WTC11 (cell line): Measurements from ENCODE around the gene FAM216A. TPM values are rescaled to one million over a fixed set of nuclear protein-coding genes. Genes with fewer than 3 reads are reported as not detected.
"Not testable (repeated sequence)": the region's sequence is repeated elsewhere in the genome, so short reads cannot be mapped to it uniquely, and the experiment has no call there.

Source experiments
- ATAC-seq: fragments of 200-7000 bp; cut with Tn5 transposase; 2 replicates; pipeline ENCODE4 v1.10.0; 2021; ENCODE audit warnings: mild to moderate bottlenecking, moderate library complexity
- CTCF ChIA-PET: fragments of 300-600 bp; sonication (Branson Sonifier 250); formaldehyde crosslinking; loops from one replicate; lab custom pipeline; 2021; ENCODE audit warnings: antibody characterized with exemption; lab: Charles Lee
- POLR2A ChIA-PET: fragments of 350-600 bp; sonication (Branson Sonifier 250); formaldehyde crosslinking; loops from one replicate; lab custom pipeline; 2021; ENCODE audit warnings: antibody characterized with exemption; lab: Charles Lee
- DNase-seq: peaks from one replicate; pipeline ENCODE4 v3.0.0; 2021; ENCODE audit warnings: low spot score
- H3K27ac Mint-ChIP-seq: 2 replicates; pipeline ENCODE4 v1.8.0; 2021; ENCODE audit warnings: mixed read lengths
- H3K27me3 Mint-ChIP-seq: 2 replicates; pipeline ENCODE4 v1.8.0; 2021; ENCODE audit warnings: low read depth, mild to moderate bottlenecking, moderate library complexity, mixed read lengths
- H3K36me3 Mint-ChIP-seq: 2 replicates; pipeline ENCODE4 v1.8.0; 2021; ENCODE audit warnings: mixed read lengths
- H3K4me1 Mint-ChIP-seq: 2 replicates; pipeline ENCODE4 v1.8.0; 2022; ENCODE audit warnings: mixed read lengths
- H3K4me3 Mint-ChIP-seq: 2 replicates; pipeline ENCODE4 v1.8.0; 2021; ENCODE audit warnings: mild to moderate bottlenecking, moderate library complexity, mixed read lengths
- H3K9me3 Mint-ChIP-seq: 2 replicates; pipeline ENCODE4 v1.8.0; 2021; ENCODE audit warnings: mixed read lengths
- CREM ChIP-seq: sonication (generic); formaldehyde crosslinking; IDR thresholded peaks from 2 replicates; pipeline ENCODE4 v1.8.1; 2022; ENCODE audit warnings: mild to moderate bottlenecking, missing genetic modification reagents, moderate library complexity
- ELF4 ChIP-seq: sonication (generic); formaldehyde crosslinking; IDR thresholded peaks from 2 replicates; pipeline ENCODE4 v1.8.1; 2022; ENCODE audit warnings: low read depth, mild to moderate bottlenecking, moderate library complexity, missing genetic modification reagents
- EMX1 ChIP-seq: fragments of 250-450 bp; sonication (Bioruptor Pico); IDR thresholded peaks from 2 replicates; pipeline ENCODE4 v1.8.0; 2021; ENCODE audit warnings: mild to moderate bottlenecking
- ETV6 ChIP-seq: sonication (generic); formaldehyde crosslinking; IDR thresholded peaks from 2 replicates; pipeline ENCODE4 v1.8.1; 2022; ENCODE audit warnings: mild to moderate bottlenecking, missing genetic modification reagents
- GABPB1 ChIP-seq: sonication (generic); formaldehyde crosslinking; IDR thresholded peaks from 2 replicates; pipeline ENCODE4 v1.8.1; 2023; ENCODE audit warnings: mild to moderate bottlenecking, missing genetic modification reagents
- GRHL2 ChIP-seq: fragments of 250-450 bp; sonication (Bioruptor Pico); IDR thresholded peaks from 2 replicates; pipeline ENCODE4 v1.8.0; 2022; ENCODE audit warnings: mild to moderate bottlenecking, moderate library complexity; ENCODE audit not compliant: insufficient replicate concordance, severe bottlenecking
- GTF2I ChIP-seq: fragments of 250-450 bp; sonication (Bioruptor Pico); conservative IDR thresholded peaks from 2 replicates; pipeline ENCODE4 v1.4.0; 2021; ENCODE audit warnings: mild to moderate bottlenecking
- NR3C1 ChIP-seq: sonication (generic); formaldehyde crosslinking; conservative IDR thresholded peaks from 2 replicates; pipeline ENCODE4 v1.8.1; 2023; ENCODE audit warnings: low read depth, mild to moderate bottlenecking, missing genetic modification reagents
- OVOL2 ChIP-seq: fragments of 250-450 bp; sonication (Bioruptor Pico); IDR thresholded peaks from 2 replicates; pipeline ENCODE4 v1.9.0; 2021; ENCODE audit warnings: mild to moderate bottlenecking, borderline replicate concordance
- PRRX2 ChIP-seq: fragments of 250-450 bp; sonication (Bioruptor Pico); IDR thresholded peaks from 2 replicates; pipeline ENCODE4 v1.8.0; 2021; ENCODE audit warnings: mild to moderate bottlenecking
- SP1 ChIP-seq: sonication (generic); formaldehyde crosslinking; conservative IDR thresholded peaks from 2 replicates; pipeline ENCODE4 v1.8.1; 2022; ENCODE audit warnings: missing genetic modification reagents
- TEAD1 ChIP-seq: sonication (generic); formaldehyde crosslinking; IDR thresholded peaks from 2 replicates; pipeline ENCODE4 v1.8.0; 2022; ENCODE audit warnings: mild to moderate bottlenecking, missing genetic modification reagents
- ZBTB21 ChIP-seq: sonication (generic); formaldehyde crosslinking; IDR thresholded peaks from 2 replicates; pipeline ENCODE4 v1.8.1; 2023; ENCODE audit warnings: mild to moderate bottlenecking, missing genetic modification reagents, borderline replicate concordance
- ZNF416 ChIP-seq: fragments of 250-450 bp; sonication (Bioruptor Pico); IDR thresholded peaks from 2 replicates; pipeline ENCODE4 v1.9.0; 2021; ENCODE audit warnings: mild to moderate bottlenecking, inconsistent platforms
- total RNA-seq: library from RNA; stranded (reverse); gene quantifications from 3 replicates; pipeline ENCODE4 v1.2.3, GENCODE V29; 2021
- TF ChIP-seq, protein P1 (sequence below): sonication (generic); formaldehyde crosslinking; IDR thresholded peaks from 2 replicates; pipeline ENCODE4 v1.8.0; 2023; ENCODE audit warnings: missing genetic modification reagents
- TF ChIP-seq, protein P2 (sequence below): sonication (generic); formaldehyde crosslinking; IDR thresholded peaks from 2 replicates; pipeline ENCODE4 v1.8.0; 2022; ENCODE audit warnings: missing genetic modification reagents
- TF ChIP-seq, protein P3 (sequence below): fragments of 250-450 bp; sonication (Bioruptor Pico); IDR thresholded peaks from 2 replicates; pipeline ENCODE4 v1.9.0; 2021; ENCODE audit warnings: mild to moderate bottlenecking
- TF ChIP-seq, protein P4 (sequence below): sonication (generic); formaldehyde crosslinking; IDR thresholded peaks from 2 replicates; pipeline ENCODE4 v1.8.1; 2022; ENCODE audit warnings: mild to moderate bottlenecking, moderate library complexity, missing genetic modification reagents

Gene FAM216A
- total RNA-seq, 1 experiment from 2014 or later: 16.9 TPM

DNA sequence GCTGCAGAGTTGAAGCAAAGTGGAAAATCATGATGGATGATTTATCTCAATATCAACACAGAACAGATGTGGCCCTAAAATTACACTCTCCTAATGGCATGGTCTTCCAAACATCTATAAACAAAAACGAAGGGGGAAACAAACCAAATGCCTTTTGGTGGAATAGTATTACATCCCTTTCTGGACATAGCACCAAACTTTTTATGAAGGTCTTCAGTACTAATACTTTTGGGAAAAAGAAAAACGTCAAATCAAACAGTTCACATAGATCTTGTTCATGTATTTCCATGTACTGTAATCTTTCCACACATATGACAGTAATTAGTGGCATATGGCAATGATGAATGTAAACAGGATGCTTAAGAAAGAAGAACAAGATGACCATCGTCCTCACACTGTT lies 42.2 kb upstream of the FAM216A start (continued):
- TF ChIP-seq, protein P1, sequence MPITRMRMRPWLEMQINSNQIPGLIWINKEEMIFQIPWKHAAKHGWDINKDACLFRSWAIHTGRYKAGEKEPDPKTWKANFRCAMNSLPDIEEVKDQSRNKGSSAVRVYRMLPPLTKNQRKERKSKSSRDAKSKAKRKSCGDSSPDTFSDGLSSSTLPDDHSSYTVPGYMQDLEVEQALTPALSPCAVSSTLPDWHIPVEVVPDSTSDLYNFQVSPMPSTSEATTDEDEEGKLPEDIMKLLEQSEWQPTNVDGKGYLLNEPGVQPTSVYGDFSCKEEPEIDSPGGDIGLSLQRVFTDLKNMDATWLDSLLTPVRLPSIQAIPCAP (CRISPR knock-in tag): no peak
- TF ChIP-seq TEAD1 (CRISPR knock-in tag): no peak
- TF ChIP-seq ELF4 (CRISPR knock-in tag): no peak
- no peak for TF ChIP-seq GTF2I
- no peak for TF ChIP-seq EMX1 (CRISPR knock-in tag)
- TF ChIP-seq OVOL2 (CRISPR knock-in tag): no peak
- TF ChIP-seq CREM: no peak
- no peak for TF ChIP-seq GRHL2
- TF ChIP-seq PRRX2: no peak

DNA sequence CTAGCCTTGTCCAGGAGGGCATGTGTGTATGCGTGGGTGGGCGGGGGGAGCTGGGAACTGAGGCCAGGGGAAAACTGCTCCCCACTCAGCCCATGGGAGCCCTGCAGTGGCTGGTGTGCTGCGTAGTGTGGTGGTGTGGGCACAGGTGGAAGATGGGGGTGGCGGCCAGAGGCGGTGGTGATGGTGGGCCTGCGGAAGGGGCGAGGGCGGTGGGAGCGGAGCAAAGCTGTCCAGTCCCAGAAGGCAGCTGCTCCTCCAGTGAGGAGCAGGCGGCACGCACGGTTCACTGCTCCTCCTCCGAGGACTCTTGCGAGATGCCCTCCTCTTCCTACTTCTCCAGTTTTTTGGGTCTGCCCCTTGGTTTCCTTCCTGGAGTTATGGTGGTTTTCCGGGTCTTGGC lies 39.0 kb upstream of the FAM216A start:
- H3K9me3 Mint-ChIP-seq, POLR2A ChIA-PET, H3K36me3 Mint-ChIP-seq, ATAC-seq, H3K27me3 Mint-ChIP-seq, H3K27ac Mint-ChIP-seq, H3K4me3 Mint-ChIP-seq, DNase-seq, H3K4me1 Mint-ChIP-seq, CTCF ChIA-PET: not testable (repeated sequence)
- TF ChIP-seq, protein P2, sequence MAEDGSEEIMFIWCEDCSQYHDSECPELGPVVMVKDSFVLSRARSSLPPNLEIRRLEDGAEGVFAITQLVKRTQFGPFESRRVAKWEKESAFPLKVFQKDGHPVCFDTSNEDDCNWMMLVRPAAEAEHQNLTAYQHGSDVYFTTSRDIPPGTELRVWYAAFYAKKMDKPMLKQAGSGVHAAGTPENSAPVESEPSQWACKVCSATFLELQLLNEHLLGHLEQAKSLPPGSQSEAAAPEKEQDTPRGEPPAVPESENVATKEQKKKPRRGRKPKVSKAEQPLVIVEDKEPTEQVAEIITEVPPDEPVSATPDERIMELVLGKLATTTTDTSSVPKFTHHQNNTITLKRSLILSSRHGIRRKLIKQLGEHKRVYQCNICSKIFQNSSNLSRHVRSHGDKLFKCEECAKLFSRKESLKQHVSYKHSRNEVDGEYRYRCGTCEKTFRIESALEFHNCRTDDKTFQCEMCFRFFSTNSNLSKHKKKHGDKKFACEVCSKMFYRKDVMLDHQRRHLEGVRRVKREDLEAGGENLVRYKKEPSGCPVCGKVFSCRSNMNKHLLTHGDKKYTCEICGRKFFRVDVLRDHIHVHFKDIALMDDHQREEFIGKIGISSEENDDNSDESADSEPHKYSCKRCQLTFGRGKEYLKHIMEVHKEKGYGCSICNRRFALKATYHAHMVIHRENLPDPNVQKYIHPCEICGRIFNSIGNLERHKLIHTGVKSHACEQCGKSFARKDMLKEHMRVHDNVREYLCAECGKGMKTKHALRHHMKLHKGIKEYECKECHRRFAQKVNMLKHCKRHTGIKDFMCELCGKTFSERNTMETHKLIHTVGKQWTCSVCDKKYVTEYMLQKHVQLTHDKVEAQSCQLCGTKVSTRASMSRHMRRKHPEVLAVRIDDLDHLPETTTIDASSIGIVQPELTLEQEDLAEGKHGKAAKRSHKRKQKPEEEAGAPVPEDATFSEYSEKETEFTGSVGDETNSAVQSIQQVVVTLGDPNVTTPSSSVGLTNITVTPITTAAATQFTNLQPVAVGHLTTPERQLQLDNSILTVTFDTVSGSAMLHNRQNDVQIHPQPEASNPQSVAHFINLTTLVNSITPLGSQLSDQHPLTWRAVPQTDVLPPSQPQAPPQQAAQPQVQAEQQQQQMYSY: peak; percentile 64

DNA sequence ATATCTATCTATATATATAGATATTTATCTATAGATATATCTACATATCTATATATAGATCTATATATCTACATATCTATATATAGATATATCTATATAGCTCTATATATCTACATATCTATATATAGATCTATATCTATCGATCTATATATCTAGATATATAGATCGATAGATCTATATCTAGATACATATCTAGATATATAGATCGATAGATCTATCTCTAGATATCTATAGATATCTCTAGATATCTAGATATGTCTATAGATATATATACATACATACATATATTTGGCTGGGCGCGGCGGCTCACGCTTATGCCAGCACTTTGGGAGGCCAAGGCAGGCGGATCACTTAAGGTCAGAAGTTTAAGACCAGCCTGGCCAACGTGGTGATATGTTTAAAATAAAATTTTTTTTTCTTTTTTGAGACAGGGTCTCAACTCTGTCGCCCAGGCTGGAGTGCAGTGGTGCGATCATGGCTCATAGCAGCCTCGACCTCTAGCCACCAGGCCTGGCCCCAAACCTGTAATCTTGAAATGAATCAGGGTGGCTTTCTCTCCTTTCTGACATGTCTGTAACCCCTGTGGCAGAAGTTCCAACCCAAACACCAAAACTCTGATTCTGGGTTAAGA lies 36.6 kb upstream of the FAM216A start:
- DNase-seq (no peak), ATAC-seq (no peak)
- Mint-ChIP-seq H3K27ac (no peak overlapping the region), H3K9me3 (no peaks in the 10 kb centered on the region), H3K4me1 (no peaks in the 10 kb centered on the region), H3K36me3 (peaks cover 25% of the 10 kb centered on the region), H3K27me3 (no peaks in the 10 kb centered on the region), H3K4me3 (no peak overlapping the region)
- ChIA-PET CTCF (interaction anchor here (0.6 to 2.2 kb wide), 71 partner anchors 9 to 1155 kb away, joined by 3 to 61 read pairs (median 4); partner anchors contain the start of genes ANAPC7, ARPC3, ATP2A2 and FAM216A), POLR2A (interaction anchor here (0.6 to 1.2 kb wide), 5 partner anchors 15 to 168 kb away, joined by 3 to 8 read pairs (median 6); partner anchors contain the start of genes ARPC3 and FAM216A)
- TF ChIP-seq, protein P3, sequence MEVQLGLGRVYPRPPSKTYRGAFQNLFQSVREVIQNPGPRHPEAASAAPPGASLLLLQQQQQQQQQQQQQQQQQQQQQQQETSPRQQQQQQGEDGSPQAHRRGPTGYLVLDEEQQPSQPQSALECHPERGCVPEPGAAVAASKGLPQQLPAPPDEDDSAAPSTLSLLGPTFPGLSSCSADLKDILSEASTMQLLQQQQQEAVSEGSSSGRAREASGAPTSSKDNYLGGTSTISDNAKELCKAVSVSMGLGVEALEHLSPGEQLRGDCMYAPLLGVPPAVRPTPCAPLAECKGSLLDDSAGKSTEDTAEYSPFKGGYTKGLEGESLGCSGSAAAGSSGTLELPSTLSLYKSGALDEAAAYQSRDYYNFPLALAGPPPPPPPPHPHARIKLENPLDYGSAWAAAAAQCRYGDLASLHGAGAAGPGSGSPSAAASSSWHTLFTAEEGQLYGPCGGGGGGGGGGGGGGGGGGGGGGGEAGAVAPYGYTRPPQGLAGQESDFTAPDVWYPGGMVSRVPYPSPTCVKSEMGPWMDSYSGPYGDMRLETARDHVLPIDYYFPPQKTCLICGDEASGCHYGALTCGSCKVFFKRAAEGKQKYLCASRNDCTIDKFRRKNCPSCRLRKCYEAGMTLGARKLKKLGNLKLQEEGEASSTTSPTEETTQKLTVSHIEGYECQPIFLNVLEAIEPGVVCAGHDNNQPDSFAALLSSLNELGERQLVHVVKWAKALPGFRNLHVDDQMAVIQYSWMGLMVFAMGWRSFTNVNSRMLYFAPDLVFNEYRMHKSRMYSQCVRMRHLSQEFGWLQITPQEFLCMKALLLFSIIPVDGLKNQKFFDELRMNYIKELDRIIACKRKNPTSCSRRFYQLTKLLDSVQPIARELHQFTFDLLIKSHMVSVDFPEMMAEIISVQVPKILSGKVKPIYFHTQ (CRISPR knock-in tag): no peak
- TF ChIP-seq GABPB1 (CRISPR knock-in tag) (no peak), TEAD1 (CRISPR knock-in tag) (no peak), EMX1 (CRISPR knock-in tag) (no peak), ETV6 (CRISPR knock-in tag) (no peak), SP1 (CRISPR knock-in tag) (no peak), ZBTB21 (no peak), ZNF416 (CRISPR knock-in tag) (no peak), NR3C1 (no peak)
- TF ChIP-seq, protein P4, sequence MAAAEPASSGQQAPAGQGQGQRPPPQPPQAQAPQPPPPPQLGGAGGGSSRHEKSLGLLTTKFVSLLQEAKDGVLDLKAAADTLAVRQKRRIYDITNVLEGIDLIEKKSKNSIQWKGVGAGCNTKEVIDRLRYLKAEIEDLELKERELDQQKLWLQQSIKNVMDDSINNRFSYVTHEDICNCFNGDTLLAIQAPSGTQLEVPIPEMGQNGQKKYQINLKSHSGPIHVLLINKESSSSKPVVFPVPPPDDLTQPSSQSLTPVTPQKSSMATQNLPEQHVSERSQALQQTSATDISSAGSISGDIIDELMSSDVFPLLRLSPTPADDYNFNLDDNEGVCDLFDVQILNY (CRISPR knock-in tag): no peak
